Mucosa of descending colon (tissue), 3 donors: ENCODE measurements around the gene MCF2L. TPM values are rescaled to one million over a fixed set of nuclear protein-coding genes. Genes with fewer than 3 reads are reported as not detected.

ENCODE experiments used
- ATAC-seq: fragments of 200-7000 bp; cut with Tn5 transposase; one replicate; pipeline ENCODE4 v1.9.1; 2020; ENCODE audit warnings: mild to moderate bottlenecking, moderate library complexity
- DNase-seq, 3 donors: peaks; one replicate each; pipeline ENCODE4 v3.0.0-alpha.2; 2020
- H3K36me3 ChIP-seq: fragments of 200-600 bp; one replicate; pipeline ENCODE4 v1.8.0; 2021; ENCODE audit warnings: low read depth, mild to moderate bottlenecking
- H3K4me1 ChIP-seq: fragments of 200-600 bp; one replicate; pipeline ENCODE4 v1.8.0; 2021; ENCODE audit warnings: low read depth, mild to moderate bottlenecking
- H3K4me3 ChIP-seq: fragments of 200-600 bp; one replicate; pipeline ENCODE4 v1.8.0; 2021; ENCODE audit warnings: mild to moderate bottlenecking
- H3K9me3 ChIP-seq: fragments of 200-600 bp; one replicate; pipeline ENCODE4 v1.8.0; 2021; ENCODE audit warnings: mild to moderate bottlenecking
- intact Hi-C, 2 donors: fragments of 100-400 bp; cut with DNase I in 1 of 2; cut with micrococcal nuclease in 1 of 2; formaldehyde crosslinking; loops; one replicate each; pipeline versions ENCODE4 v1.11.0 to v1.11.1; 2022; cut with DNase I, micrococcal nuclease
- total RNA-seq, 3 donors: library from RNA; stranded (reverse); fragmentation: NEBNext Ultra II Directional in 2 of 3; extraction: Animal tissue kit (Norgen Biotek cat#: 25700) in 2 of 3; gene quantifications; one replicate each; pipeline versions ENCODE4 v1.2.1 to v1.2.4, GENCODE V29; 2021 to 2023
- TF ChIP-seq, protein P1 (sequence below): fragments of 200-600 bp; IDR thresholded peaks from one replicate; pipeline ENCODE4 v1.8.0; 2022; ENCODE audit warnings: antibody characterized with exemption, mild to moderate bottlenecking
- donor health status: DM: no; HTN: no; CAD: no; lungs with moderate emphysema.
- donor health status: DM: no; HTN: no; CAD: no.
- donor health status: DM: no; HTN: yes; CAD: no.

MCF2L gene
- total RNA-seq, 3 donors from 2014 or later = 53.9 to 109 (median 95.4) TPM

DNA sequence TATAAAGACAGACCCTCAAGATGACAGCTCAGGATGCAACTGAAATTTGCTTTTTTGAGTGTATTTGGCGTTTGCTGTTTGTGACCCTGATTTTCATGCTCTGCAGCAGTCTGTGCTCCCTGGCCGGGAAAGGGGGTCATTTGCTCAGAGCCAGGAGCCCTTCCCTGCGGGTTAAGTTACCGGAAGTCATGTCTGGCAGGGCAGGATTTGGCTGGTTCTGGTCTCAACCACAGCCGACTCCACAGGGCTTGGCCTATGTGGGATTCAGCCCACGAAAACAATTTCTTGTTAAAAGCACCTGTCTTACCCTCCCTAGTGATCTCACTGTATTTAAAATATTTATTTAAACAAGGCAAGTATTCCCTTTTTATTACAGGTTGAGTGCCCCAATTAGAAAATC, 22.6 kb downstream of the MCF2L start:
- ATAC-seq (no peak), DNase-seq (no peak)
- peaks cover 27% of the 10 kb centered on the region for H3K4me1 ChIP-seq
- H3K4me3 ChIP-seq = no peak overlapping the region
- no peaks in the 10 kb centered on the region for H3K9me3 ChIP-seq
- TF ChIP-seq, protein P1, sequence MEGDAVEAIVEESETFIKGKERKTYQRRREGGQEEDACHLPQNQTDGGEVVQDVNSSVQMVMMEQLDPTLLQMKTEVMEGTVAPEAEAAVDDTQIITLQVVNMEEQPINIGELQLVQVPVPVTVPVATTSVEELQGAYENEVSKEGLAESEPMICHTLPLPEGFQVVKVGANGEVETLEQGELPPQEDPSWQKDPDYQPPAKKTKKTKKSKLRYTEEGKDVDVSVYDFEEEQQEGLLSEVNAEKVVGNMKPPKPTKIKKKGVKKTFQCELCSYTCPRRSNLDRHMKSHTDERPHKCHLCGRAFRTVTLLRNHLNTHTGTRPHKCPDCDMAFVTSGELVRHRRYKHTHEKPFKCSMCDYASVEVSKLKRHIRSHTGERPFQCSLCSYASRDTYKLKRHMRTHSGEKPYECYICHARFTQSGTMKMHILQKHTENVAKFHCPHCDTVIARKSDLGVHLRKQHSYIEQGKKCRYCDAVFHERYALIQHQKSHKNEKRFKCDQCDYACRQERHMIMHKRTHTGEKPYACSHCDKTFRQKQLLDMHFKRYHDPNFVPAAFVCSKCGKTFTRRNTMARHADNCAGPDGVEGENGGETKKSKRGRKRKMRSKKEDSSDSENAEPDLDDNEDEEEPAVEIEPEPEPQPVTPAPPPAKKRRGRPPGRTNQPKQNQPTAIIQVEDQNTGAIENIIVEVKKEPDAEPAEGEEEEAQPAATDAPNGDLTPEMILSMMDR = no peak
- H3K36me3 ChIP-seq = no peaks in the 10 kb centered on the region
- intact Hi-C loops = no loop called here

DNA sequence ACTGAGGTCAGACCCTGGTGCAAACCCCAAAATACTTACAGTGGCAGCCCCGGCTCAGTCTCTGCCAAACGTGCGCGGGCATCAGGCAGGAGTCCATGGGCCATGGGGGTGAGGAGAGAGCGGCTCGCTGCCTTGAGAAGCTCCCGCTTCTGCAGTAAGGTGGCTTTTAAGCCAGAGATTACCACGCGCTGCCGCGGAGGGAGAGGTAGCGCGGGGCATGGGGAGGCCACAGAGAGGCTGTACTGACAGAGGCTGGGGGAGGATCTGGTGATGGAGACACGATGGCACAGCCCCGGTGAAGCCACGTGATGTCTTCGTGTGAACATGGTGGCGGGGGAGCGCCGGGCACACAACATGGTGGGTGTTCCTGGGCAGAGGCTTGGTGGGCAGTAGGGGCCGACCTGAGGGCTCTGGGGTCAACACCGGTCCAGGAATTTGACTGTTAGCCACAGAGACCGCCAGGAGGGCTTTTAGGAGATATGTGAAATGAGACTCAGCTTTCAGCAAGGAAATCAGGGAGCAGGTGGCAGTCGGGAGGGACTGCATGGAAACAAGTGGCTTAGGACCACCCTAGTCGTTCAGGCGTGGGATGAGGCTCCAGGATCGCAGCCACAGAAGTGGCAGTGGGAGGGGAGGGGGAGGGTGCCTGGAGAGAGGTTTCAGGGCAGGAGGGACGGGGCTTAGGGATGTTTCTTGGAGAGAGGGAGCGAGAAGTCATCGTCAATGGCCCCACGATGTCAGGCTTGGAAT, 24.1 kb downstream of the MCF2L start:
- DNase-seq = no peak
- H3K9me3 ChIP-seq = no peaks in the 10 kb centered on the region
- peaks cover 40% of the 10 kb centered on the region for H3K4me1 ChIP-seq
- no peak for ATAC-seq
- H3K4me3 ChIP-seq = no peak overlapping the region
- TF ChIP-seq, protein P1 = no peak
- intact Hi-C loops = no loop called here
- no peaks in the 10 kb centered on the region for H3K36me3 ChIP-seq

DNA sequence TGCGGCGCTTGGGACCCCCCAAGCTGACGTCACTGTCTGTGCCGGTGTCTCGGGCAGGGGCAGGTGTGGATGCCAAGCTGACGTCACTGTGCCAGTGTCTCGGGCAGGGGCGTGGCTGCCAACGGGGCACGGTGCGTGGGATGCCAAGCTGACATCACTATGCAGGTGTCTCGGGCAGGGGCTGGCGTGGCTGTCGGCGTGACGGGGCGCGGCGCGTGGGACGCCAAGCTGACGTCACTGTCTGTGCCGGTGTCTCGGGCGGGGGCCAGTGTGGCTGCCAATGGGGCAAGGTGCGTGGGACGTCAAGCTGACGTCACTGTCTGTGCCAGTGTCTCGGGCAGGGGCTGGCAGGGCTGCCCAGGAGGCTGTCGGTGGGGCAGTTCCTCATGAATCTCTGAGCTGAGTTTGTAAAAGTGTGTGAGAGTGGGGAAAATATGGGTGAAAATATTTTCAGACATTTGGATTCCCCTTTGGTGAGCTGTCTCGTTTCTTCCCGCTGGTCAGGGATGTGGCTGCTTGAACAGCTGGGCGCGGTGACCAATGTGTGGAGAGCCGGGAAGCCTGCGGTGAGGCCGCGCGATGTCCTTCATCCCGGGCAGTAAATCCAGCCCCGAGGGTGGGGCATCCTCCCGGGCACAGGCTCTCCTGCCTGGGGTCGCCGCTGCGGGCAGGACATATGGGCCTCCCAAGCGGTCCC, 25.2 kb downstream of the MCF2L start:
- no peaks in the 10 kb centered on the region for H3K36me3 ChIP-seq
- H3K4me1 ChIP-seq = peaks cover 48% of the 10 kb centered on the region
- ATAC-seq (peak; percentile 1), DNase-seq (peak in 2 of 3 donors; percentile 36 to 69)
- no peak overlapping the region for H3K4me3 ChIP-seq
- H3K9me3 ChIP-seq = no peaks in the 10 kb centered on the region
- TF ChIP-seq, protein P1 = no peak
- intact Hi-C loops = no loop called here

DNA sequence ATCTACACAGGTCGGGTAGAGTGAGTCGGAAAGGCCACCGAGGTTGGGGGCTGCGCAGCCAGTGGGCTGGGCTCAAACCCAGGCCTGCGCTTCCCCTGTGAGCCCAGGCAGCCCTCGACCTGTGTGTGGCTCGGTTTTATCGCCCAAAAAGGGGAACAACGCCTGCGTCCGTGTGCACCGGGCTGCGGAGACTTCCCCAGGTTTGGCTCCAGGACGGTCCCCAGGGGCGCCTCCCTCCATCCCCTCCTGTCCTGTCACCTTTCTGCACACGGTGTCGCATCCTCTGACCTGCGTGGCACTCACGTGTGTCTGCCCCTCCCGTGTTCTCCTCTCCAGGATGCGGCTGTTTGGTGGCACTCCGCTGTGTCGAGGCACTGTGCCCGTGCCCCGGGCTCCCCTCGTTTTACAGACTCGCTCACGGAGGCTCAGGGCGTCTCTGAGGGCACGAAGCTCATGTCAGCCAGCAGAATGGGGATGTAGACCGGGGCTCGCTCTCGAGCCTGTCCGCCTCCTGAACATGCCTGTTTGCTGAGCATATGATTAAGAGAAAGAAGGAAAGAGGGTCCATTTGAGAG, 25.9 kb downstream of the MCF2L start:
- TF ChIP-seq, protein P1 = no peak
- H3K4me1 ChIP-seq = peaks cover 48% of the 10 kb centered on the region
- no peaks in the 10 kb centered on the region for H3K9me3 ChIP-seq
- DNase-seq = no peak
- intact Hi-C loops = no loop called here
- H3K36me3 ChIP-seq = no peaks in the 10 kb centered on the region
- no peak for ATAC-seq
- no peak overlapping the region for H3K4me3 ChIP-seq

DNA sequence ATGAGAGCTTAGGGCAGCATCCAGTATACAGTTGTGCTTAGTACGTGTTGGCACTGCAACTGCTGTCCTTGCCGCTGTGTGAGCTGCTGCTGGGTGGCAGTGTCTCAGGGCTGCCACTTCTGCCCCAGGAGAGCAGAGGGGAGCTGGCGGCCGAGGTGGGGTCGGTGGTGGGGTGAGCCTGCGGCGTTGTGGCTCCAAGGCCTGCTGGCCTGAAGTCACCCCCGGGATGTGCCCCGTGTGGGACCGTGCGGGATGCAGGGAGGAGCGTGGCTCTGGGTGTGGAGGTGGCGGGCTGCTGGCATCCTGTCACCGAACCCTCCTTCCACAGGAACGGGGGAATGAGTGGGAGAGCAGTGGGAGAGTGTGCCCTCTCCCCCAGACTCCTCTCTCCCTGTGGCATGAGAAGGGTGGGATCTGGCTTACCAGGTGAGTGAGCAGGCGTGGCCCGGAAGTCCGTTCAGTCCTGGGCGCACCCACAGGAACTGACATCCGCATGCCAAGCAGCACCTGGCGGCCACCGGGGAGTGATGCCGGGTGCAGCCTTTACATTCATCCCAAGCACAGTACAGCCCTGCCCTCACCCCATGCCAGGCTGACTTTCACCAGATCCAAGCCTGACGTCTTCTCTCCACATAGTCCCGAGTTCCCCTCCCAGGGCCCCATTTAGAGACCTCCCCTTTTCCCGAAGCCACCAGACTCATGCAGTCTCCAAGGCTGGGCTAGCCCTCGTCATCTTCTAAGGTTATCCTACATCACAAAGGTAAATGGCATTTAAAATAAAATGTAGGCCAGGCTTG, 26.6 kb downstream of the MCF2L start:
- peaks cover 45% of the 10 kb centered on the region for H3K4me1 ChIP-seq

More for the DNA sequence above, 26.6 kb downstream of the MCF2L start:
- intact Hi-C loops = no loop called here
- Histone ChIP-seq H3K36me3 (no peaks in the 10 kb centered on the region), H3K9me3 (no peaks in the 10 kb centered on the region), H3K4me3 (no peak overlapping the region)
- ATAC-seq (peak; percentile 67), DNase-seq (peak; percentile 85 to 92 (median 89))
- TF ChIP-seq, protein P1 = no peak
